Measurements from ENCODE around the gene UGT1A6. TPM values are rescaled to one million over a fixed set of nuclear protein-coding genes. Genes with fewer than 3 reads are reported as not detected.
A peak's percentile ranks its signal among the peaks of the same experiment; 100 is the strongest.
"Not testable (repeated sequence)": the region's sequence is repeated elsewhere in the genome, so short reads cannot be mapped to it uniquely, and the experiment has no call there.

The UGT1A6 gene
- total RNA-seq, 1 donor from 2014 or later, result not detected

DNA sequence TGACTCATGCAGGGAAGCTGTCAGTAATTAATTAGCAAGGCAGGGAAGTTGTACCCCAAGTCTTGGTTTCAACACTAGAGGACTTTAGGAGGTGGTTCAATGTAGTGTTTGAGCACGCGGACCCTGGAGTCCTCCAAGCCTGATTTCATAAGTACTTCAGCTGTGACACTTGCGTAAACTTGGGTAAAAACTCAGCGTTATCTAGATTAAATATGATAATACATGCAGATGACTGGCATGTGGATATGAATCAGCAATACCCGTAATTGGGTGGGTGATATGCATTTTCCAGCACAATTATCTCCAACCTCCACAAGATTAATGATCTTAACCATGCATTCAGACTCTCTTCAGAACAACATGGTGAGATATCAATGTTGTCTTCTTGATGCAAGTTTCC is 5.8 kb upstream of the UGT1A6 start:
- DNase-seq (ENCODE audit: low read depth), result no peak

GRCh38 chr2:233688341-233688740 is 4.3 kb upstream of the UGT1A6 start:
- no peak for DNase-seq (ENCODE audit: low read depth)

DNA sequence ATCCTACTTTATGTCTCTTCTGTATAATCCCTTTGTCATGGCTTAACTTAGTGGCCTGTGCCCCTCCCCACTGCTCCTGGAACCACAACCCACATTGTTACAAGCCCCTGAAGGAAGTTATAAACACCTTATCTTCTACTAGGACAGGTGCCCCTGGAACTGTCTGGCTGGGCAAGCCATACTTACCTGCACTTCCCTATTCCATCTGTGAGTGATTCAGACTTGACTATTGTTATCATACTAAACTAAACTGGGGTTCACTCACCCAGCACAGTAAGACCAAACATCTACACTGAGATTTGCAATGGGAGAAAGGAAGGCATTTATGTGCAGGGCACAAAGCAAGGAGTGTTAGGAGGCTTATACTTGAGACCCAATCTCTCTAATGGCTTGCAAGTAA is 3.7 kb upstream of the UGT1A6 start:
- no peak for DNase-seq (ENCODE audit: low read depth)

- no peak for DNase-seq (ENCODE audit: low read depth)
Measured at GRCh38 chr2:233689501-233689900, 3.2 kb upstream of the UGT1A6 start.

DNA sequence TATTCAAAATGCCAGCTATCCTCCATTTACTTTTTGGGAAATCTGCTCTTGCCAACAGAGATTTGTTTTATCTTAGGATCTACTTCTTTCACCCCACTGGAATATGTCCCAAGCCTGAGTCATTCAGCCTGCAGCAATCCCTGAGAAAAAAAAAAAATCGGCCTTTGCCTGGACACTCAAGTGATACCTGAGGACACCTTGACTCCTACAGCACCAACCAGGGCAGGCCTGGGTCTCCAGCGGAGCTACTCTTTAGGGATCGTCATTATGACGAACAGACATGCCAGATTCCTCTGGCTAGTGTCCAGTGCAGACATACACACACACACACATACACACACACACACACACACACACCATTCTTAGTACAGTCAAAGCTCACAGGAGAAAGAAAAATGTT is 2.2 kb upstream of the UGT1A6 start:
- DNase-seq (ENCODE audit: low read depth), result no peak

GRCh38 chr2:233691443-233692433 is 952 bp upstream of the UGT1A6 start:
- DNase-seq (ENCODE audit: low read depth), result no peak

DNA sequence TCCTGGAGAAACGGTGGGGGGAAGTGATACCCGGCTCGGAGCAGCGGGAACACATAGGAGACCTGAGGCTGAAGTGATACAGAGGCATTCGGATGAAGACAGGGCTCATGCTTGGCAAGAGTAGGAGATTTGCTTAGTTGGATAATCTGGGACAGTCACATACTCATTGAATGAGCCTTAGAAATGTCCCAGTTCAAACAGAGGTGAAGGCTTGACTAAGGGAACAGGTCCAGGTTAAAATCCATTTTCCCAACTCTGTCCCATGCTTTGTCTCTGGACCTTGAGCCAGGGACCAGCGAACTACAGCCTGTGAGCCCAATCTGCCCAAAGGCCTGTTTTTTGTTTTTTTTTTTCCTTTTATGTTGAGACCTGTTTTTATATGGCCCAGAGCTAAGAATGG is 1.3 kb downstream of the UGT1A6 start:
- no peak for DNase-seq (ENCODE audit: low read depth)

- no peak for DNase-seq (ENCODE audit: low read depth)
Measured at GRCh38 chr2:233698740-233699139, 6.0 kb downstream of the UGT1A6 start.

DNA sequence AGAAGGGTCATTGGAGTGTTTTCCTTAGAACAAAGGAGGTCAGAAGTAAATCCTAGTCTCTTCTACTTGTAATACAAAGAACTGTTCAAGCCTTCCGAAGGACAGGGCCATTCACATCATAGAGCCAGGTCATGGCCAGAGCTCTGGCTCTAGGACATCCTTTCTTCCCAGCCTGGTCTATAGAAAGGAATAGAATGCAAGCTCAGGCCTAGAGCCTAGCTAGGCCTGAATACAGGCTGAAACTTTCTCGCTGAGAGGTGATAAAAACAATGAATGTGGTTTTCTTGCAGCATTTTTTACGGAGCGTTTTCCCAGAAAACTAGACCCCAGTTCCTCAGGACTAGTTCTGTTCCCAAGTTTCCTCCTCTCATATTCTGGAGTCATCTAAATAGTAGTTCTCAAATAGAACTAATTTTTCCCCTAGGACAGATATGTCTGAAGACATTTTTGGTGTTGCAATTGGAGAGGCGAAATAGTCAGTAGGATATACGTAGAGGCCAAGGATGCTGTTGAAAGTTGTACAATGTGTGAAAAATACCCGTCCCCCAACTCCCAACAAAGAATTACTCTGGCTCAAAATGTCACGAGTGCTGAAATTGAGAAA is 6.8 kb downstream of the UGT1A6 start:
- no peak for DNase-seq (ENCODE audit: low read depth)

GRCh38 chr2:233700028-233700635 is 7.4 kb downstream of the UGT1A6 start:
- DNase-seq (ENCODE audit: low read depth), result no peak

- not testable (repeated sequence) for DNase-seq (ENCODE audit: low read depth)
Measured at GRCh38 chr2:233700842-233701241, 8.2 kb downstream of the UGT1A6 start.

- no peak for DNase-seq (ENCODE audit: low read depth)
Measured at GRCh38 chr2:233702238-233702637, 9.5 kb downstream of the UGT1A6 start.

GRCh38 chr2:233705911-233706506 is 13.3 kb downstream of the UGT1A6 start:
- peak; percentile 7 for DNase-seq (ENCODE audit: low read depth)

GRCh38 chr2:233706720-233707119 is 14.0 kb downstream of the UGT1A6 start:
- DNase-seq (ENCODE audit: low read depth), result no peak

DNA sequence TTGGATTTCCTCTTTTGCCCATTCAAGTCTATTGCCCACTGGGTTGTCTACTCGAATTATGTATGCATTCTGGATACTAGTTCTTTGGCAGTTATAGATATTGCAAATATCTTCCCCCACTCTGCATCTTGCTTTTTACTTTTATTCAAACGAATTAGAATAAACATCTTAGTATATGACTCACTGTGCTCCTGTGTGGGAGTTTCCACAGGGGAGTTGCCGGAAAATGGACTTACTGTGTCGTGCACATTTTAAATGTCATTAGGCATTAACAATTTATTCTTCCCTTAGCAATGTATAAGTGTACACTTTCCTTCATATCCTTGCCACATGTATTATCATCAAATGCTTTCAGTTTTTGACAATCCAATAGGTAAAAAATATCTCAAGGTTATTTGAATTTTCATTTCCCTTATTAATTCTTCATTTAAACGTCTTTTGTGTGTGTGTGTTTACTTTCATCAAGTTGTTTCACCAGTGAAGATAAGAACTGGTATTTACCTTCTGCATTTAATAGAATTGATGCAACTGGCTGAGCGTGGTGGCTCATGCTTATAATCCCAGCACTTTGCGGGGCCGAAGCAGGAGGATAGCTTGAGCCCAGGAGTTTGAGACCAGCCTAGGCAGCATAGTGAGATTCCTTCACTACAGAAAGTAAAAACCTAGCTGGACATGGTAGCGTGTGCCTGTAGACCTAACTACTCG is 15.4 kb downstream of the UGT1A6 start:
- DNase-seq (ENCODE audit: low read depth), result no peak

- no peak for DNase-seq (ENCODE audit: low read depth)
Measured at GRCh38 chr2:233708942-233709341, 16.3 kb downstream of the UGT1A6 start.

DNA sequence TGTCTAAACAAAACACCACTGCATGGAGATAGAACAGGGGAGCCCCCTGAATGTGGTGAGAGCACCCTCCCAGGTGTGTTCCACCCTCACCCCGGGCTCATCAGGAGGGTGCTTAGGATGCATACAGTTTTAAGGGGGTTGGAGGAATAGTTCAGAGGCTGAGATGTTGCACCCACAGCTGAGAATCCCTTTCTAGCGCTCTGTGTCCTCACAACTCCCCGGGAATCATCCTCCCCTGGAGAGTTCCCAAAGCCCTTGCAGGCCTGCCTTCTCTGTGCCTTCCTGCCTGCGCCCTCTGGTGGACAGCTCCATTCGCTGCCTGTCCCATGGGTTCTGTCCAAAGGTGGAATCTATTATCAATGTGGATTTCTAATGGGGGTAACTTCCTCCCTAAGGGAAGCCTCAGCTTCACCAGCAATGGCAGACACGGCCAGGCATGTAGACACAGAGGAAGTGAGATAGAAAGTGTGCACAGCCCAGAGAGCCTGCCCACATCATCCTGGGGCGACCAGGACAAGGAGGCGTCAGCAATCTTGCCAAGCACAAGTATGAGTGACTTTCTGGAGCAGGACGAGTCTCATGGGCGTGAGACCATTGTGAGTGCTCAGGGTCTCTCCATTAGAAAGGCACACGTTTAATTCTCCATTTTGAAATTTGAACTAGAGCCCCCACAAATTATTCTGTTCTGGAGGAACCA is 18.8 kb downstream of the UGT1A6 start:
- DNase-seq (ENCODE audit: low read depth), result peak; percentile 81

- no peak for DNase-seq (ENCODE audit: low read depth)
Measured at GRCh38 chr2:233712611-233713261, 20.0 kb downstream of the UGT1A6 start, which contains the start of gene UGT1A5. TSS of gene UGT1A5 (plus strand) at chr2:233712907. CDS start at chr2:233712992, 85 bp downstream.

DNA sequence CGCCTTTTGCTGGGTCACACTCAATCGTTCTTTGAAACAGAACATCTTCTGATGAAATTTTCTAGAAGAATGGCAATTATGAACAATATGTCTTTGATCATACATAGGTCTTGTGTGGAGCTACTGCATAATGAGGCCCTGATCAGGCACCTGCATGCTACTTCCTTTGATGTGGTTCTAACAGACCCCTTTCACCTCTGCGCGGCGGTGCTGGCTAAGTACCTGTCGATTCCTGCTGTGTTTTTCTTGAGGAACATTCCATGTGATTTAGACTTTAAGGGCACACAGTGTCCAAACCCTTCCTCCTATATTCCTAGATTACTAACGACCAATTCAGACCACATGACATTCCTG is 20.5 kb downstream of the UGT1A6 start:
- no peak for DNase-seq (ENCODE audit: low read depth)

- DNase-seq (ENCODE audit: low read depth), result no peak
Measured at GRCh38 chr2:233714121-233714520, 21.4 kb downstream of the UGT1A6 start.

Measured in myocyte (in vitro differentiated cells).